Mononuclear cell (primary cell): Measurements from ENCODE around the gene TRPM8. TPM values are rescaled to one million over a fixed set of nuclear protein-coding genes. Genes with fewer than 3 reads are reported as not detected.

Experiments used
- H3K27me3 ChIP-seq: 2 replicates; pipeline ENCODE4 v1.6.0; 2011; ENCODE audit warnings: low read length, control low read depth; ENCODE audit not compliant: insufficient read depth
- H3K4me1 ChIP-seq: 2 replicates; pipeline ENCODE4 v1.5.1; 2011; ENCODE audit warnings: mild to moderate bottlenecking, low read length, control low read depth; ENCODE audit not compliant: insufficient read depth
- H3K4me3 ChIP-seq: 2 replicates; pipeline ENCODE4 v1.5.1; 2011; ENCODE audit warnings: mild to moderate bottlenecking, low read length, moderate library complexity
- H3K9me3 ChIP-seq: 2 replicates; pipeline ENCODE4 v1.5.1; 2011; ENCODE audit warnings: low read depth, mild to moderate bottlenecking, control low read depth, low read length
- total RNA-seq: library from RNA; depleted of rRNA; stranded (reverse); fragments of >200 nt; gene quantifications from one replicate; pipeline ENCODE4 v1.2.3, GENCODE V29; 2012

TRPM8 gene
- total RNA-seq, 1 donor = not detected

- peaks cover 15% of the 10 kb centered on the region for H3K4me1 ChIP-seq
- H3K27me3 ChIP-seq = no peaks in the 10 kb centered on the region
- H3K4me3 ChIP-seq = no peak overlapping the region
- no peaks in the 10 kb centered on the region for H3K9me3 ChIP-seq
These were observed 78.8 kb downstream of the TRPM8 start for GRCh38 chr2:233996000-233996399.

- Histone ChIP-seq H3K4me1 (peaks cover 15% of the 10 kb centered on the region), H3K27me3 (no peaks in the 10 kb centered on the region), H3K4me3 (no peak overlapping the region), H3K9me3 (no peaks in the 10 kb centered on the region)
These were observed 79.3 kb downstream of the TRPM8 start for GRCh38 chr2:233996461-233996860.

GRCh38 chr2:233997707-233998106 lies 80.5 kb downstream of the TRPM8 start:
- Histone ChIP-seq H3K9me3 (no peaks in the 10 kb centered on the region), H3K27me3 (no peaks in the 10 kb centered on the region), H3K4me1 (peaks cover 23% of the 10 kb centered on the region), H3K4me3 (no peak overlapping the region)

- Histone ChIP-seq H3K4me3 (no peak overlapping the region), H3K4me1 (peaks cover 23% of the 10 kb centered on the region), H3K27me3 (no peaks in the 10 kb centered on the region), H3K9me3 (no peaks in the 10 kb centered on the region)
These were observed 82.0 kb downstream of the TRPM8 start for GRCh38 chr2:233999182-233999581.

- H3K9me3 ChIP-seq = no peaks in the 10 kb centered on the region
- peaks cover 23% of the 10 kb centered on the region for H3K4me1 ChIP-seq
- no peaks in the 10 kb centered on the region for H3K27me3 ChIP-seq
- H3K4me3 ChIP-seq = no peak overlapping the region
These were observed 84.4 kb downstream of the TRPM8 start for GRCh38 chr2:234001380-234002160.

- Histone ChIP-seq H3K4me3 (no peak overlapping the region), H3K27me3 (no peaks in the 10 kb centered on the region), H3K4me1 (peaks cover 23% of the 10 kb centered on the region), H3K9me3 (no peaks in the 10 kb centered on the region)
These were observed 85.1 kb downstream of the TRPM8 start for GRCh38 chr2:234002281-234002680.

- Histone ChIP-seq H3K4me1 (peaks cover 23% of the 10 kb centered on the region), H3K27me3 (no peaks in the 10 kb centered on the region), H3K9me3 (no peaks in the 10 kb centered on the region), H3K4me3 (no peak overlapping the region)
These were observed 86.9 kb downstream of the TRPM8 start for GRCh38 chr2:234003972-234004617.

- peaks cover 17% of the 10 kb centered on the region for H3K4me1 ChIP-seq
- no peaks in the 10 kb centered on the region for H3K9me3 ChIP-seq
- H3K4me3 ChIP-seq = no peak overlapping the region
- no peaks in the 10 kb centered on the region for H3K27me3 ChIP-seq
These were observed 88.0 kb downstream of the TRPM8 start for GRCh38 chr2:234005126-234005525.

- H3K4me1 ChIP-seq = peaks cover 8% of the 10 kb centered on the region
- no peaks in the 10 kb centered on the region for H3K27me3 ChIP-seq
- no peaks in the 10 kb centered on the region for H3K9me3 ChIP-seq
- H3K4me3 ChIP-seq = no peak overlapping the region
These were observed 89.3 kb downstream of the TRPM8 start for GRCh38 chr2:234006501-234006900.

- Histone ChIP-seq H3K4me3 (no peak overlapping the region), H3K4me1 (no peaks in the 10 kb centered on the region), H3K9me3 (no peaks in the 10 kb centered on the region), H3K27me3 (peaks cover 12% of the 10 kb centered on the region)
These were observed 97.3 kb downstream of the TRPM8 start for GRCh38 chr2:234014427-234014826.

GRCh38 chr2:234015861-234016260 lies 98.7 kb downstream of the TRPM8 start:
- Histone ChIP-seq H3K27me3 (peaks cover 12% of the 10 kb centered on the region), H3K4me1 (no peaks in the 10 kb centered on the region), H3K4me3 (no peak overlapping the region)

GRCh38 chr2:234019896-234020295 lies 102.7 kb downstream of the TRPM8 start:
- Histone ChIP-seq H3K9me3 (no peaks in the 10 kb centered on the region), H3K4me1 (peaks cover under 1% of the 10 kb centered on the region), H3K27me3 (peaks cover 10% of the 10 kb centered on the region)

More at GRCh38 chr2:234015861-234016260, 98.7 kb downstream of the TRPM8 start:
- no peaks in the 10 kb centered on the region for H3K9me3 ChIP-seq

GRCh38 chr2:234020332-234020731 lies 103.2 kb downstream of the TRPM8 start:
- Histone ChIP-seq H3K27me3 (peaks cover 7% of the 10 kb centered on the region), H3K9me3 (no peaks in the 10 kb centered on the region), H3K4me1 (peaks cover 5% of the 10 kb centered on the region), H3K4me3 (no peak overlapping the region)

More at GRCh38 chr2:234019896-234020295, 102.7 kb downstream of the TRPM8 start:
- H3K4me3 ChIP-seq = no peak overlapping the region

- no peaks in the 10 kb centered on the region for H3K9me3 ChIP-seq
- peaks cover 24% of the 10 kb centered on the region for H3K4me1 ChIP-seq
- H3K27me3 ChIP-seq = no peaks in the 10 kb centered on the region
- no peak overlapping the region for H3K4me3 ChIP-seq
These were observed 105.3 kb downstream of the TRPM8 start for GRCh38 chr2:234022424-234022823.

GRCh38 chr2:234024304-234024703 lies 107.1 kb downstream of the TRPM8 start:
- peaks cover 32% of the 10 kb centered on the region for H3K4me1 ChIP-seq
- no peaks in the 10 kb centered on the region for H3K27me3 ChIP-seq
- no peak overlapping the region for H3K4me3 ChIP-seq
- no peaks in the 10 kb centered on the region for H3K9me3 ChIP-seq
